NCI-H2227 (cell line): ENCODE results near the gene COL18A1.

Source experiments
- DNase-seq: peaks from one replicate; lab custom pipeline; 2025; ENCODE audit not compliant: unreplicated experiment; lab: John Stamatoyannopoulos, UW

COL18A1 gene

GRCh38 chr21:45466330-45467220 lies 61.6 kb downstream of the COL18A1 start:
- no peak for DNase-seq

GRCh38 chr21:45467221-45467779 lies 62.3 kb downstream of the COL18A1 start:
- DNase-seq = no peak

GRCh38 chr21:45468051-45468970 lies 63.3 kb downstream of the COL18A1 start:
- DNase-seq = no peak

- no peak for DNase-seq
Observed at GRCh38 chr21:45468971-45469272, 64.0 kb downstream of the COL18A1 start.

- DNase-seq = no peak
Observed at GRCh38 chr21:45469273-45470086, 64.5 kb downstream of the COL18A1 start.

GRCh38 chr21:45470087-45470515 lies 65.1 kb downstream of the COL18A1 start:
- no peak for DNase-seq

GRCh38 chr21:45470773-45471524 lies 66.0 kb downstream of the COL18A1 start:
- DNase-seq = no peak

GRCh38 chr21:45471525-45472221 lies 66.7 kb downstream of the COL18A1 start:
- no peak for DNase-seq

- no peak for DNase-seq
Observed at GRCh38 chr21:45472445-45473365, 67.7 kb downstream of the COL18A1 start.

GRCh38 chr21:45473496-45474322 lies 68.7 kb downstream of the COL18A1 start:
- DNase-seq = no peak

GRCh38 chr21:45474323-45474950 lies 69.5 kb downstream of the COL18A1 start:
- DNase-seq = no peak

GRCh38 chr21:45475004-45475685 lies 70.2 kb downstream of the COL18A1 start:
- DNase-seq = no peak

- no peak for DNase-seq
Observed at GRCh38 chr21:45475797-45476570, 71.0 kb downstream of the COL18A1 start.

GRCh38 chr21:45476582-45476981 lies 71.6 kb downstream of the COL18A1 start:
- DNase-seq = no peak

GRCh38 chr21:45477176-45478114 lies 72.5 kb downstream of the COL18A1 start:
- DNase-seq = no peak
